Thymus (tissue), 14 donors: ENCODE data around the gene ST8SIA4. TPM values are rescaled to one million over a fixed set of nuclear protein-coding genes. Genes with fewer than 3 reads are reported as not detected.

Experiments used
- DNase-seq, 9 donors: peaks; one replicate each; pipeline ENCODE4 v3.0.0-alpha.2; 2013; ENCODE audit warnings: low spot score in 9 of 9, low read depth in 6 of 9, missing footprints in 1 of 9
- H3K27ac ChIP-seq, 2 donors: one replicate each; pipeline ENCODE4 v1.5.1; 2013; ENCODE audit warnings: control low read depth in 1 of 2, low read depth in 1 of 2, low read length in 1 of 2, mild to moderate bottlenecking in 1 of 2, moderate library complexity in 1 of 2
- H3K27me3 ChIP-seq, 2 donors: one replicate each; pipeline ENCODE4 v1.5.1; 2013; ENCODE audit warnings: low read length in 1 of 2; ENCODE audit not compliant: control insufficient read depth in 2 of 2, insufficient read depth in 1 of 2
- H3K36me3 ChIP-seq, 2 donors: one replicate each; pipeline ENCODE4 v1.5.1; 2013; ENCODE audit warnings: low read length in 1 of 2, mild to moderate bottlenecking in 1 of 2, moderate library complexity in 1 of 2; ENCODE audit not compliant: control insufficient read depth in 2 of 2, insufficient read depth in 2 of 2
- H3K4me1 ChIP-seq, 2 donors: one replicate each; pipeline ENCODE4 v1.5.1; 2013; ENCODE audit warnings: low read length in 2 of 2; ENCODE audit not compliant: control insufficient read depth in 2 of 2, insufficient read depth in 2 of 2
- H3K4me3 ChIP-seq, 2 donors: one replicate each; pipeline ENCODE4 v1.5.1; 2013; ENCODE audit warnings: low read length in 2 of 2, control low read depth in 1 of 2, mild to moderate bottlenecking in 1 of 2
- H3K9me3 ChIP-seq, 2 donors: one replicate each; pipeline ENCODE4 v1.5.1; 2013; ENCODE audit warnings: low read length in 1 of 2, mild to moderate bottlenecking in 1 of 2; ENCODE audit not compliant: control insufficient read depth in 2 of 2, insufficient read depth in 1 of 2
- WGBS: extraction: QIAGEN DNeasy Blood & Tissue Kit; methylation state at CpG from one replicate; pipeline ENCODE4 v1.1.7; 2013; 5-methylcytosine and 5-hydroxymethylcytosine counted together
- long read RNA-seq, 10 donors: transcript quantifications; one replicate each; lab custom pipeline, GENCODE V29; 2026
- polyA plus RNA-seq: library from polyadenylated mRNA; stranded (reverse); fragments of 200-250 nt; gene quantifications from one replicate; pipeline ENCODE4 v1.2.3, GENCODE V29; 2013
- total RNA-seq: library from RNA; stranded (reverse); fragments of 120-200 nt; gene quantifications from one replicate; pipeline ENCODE4 v1.2.4, GENCODE V29; 2013
- donor health status: healthy.

Gene ST8SIA4, protein sequence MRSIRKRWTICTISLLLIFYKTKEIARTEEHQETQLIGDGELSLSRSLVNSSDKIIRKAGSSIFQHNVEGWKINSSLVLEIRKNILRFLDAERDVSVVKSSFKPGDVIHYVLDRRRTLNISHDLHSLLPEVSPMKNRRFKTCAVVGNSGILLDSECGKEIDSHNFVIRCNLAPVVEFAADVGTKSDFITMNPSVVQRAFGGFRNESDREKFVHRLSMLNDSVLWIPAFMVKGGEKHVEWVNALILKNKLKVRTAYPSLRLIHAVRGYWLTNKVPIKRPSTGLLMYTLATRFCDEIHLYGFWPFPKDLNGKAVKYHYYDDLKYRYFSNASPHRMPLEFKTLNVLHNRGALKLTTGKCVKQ
- total RNA-seq (22.5 TPM), polyA plus RNA-seq (9.2 TPM)
- long read RNA-seq, donor 1 = 0 reads
- long read RNA-seq, donor 2 = 0 reads
- long read RNA-seq, donor 3, full-length matches to known transcripts = 7 of 20 reads
- long read RNA-seq, donor 3, partial matches to known transcripts = 13 of 20 reads
- long read RNA-seq, donor 3, other reads (novel, unspliced or antisense) = 0 of 20 reads
- long read RNA-seq, donor 4, full-length matches to known transcripts = 6 of 6 reads
- long read RNA-seq, donor 4, partial matches to known transcripts = 0 of 6 reads
- long read RNA-seq, donor 4, other reads (novel, unspliced or antisense) = 0 of 6 reads
- long read RNA-seq, donor 5, full-length matches to known transcripts = 10 of 10 reads
- long read RNA-seq, donor 5, partial matches to known transcripts = 0 of 10 reads
- long read RNA-seq, donor 5, other reads (novel, unspliced or antisense) = 0 of 10 reads
- long read RNA-seq, donor 6, full-length matches to known transcripts = 10 of 10 reads
- long read RNA-seq, donor 6, partial matches to known transcripts = 0 of 10 reads
- long read RNA-seq, donor 6, other reads (novel, unspliced or antisense) = 0 of 10 reads
- long read RNA-seq, donor 7, full-length matches to known transcripts = 5 of 5 reads
- long read RNA-seq, donor 7, partial matches to known transcripts = 0 of 5 reads
- long read RNA-seq, donor 7, other reads (novel, unspliced or antisense) = 0 of 5 reads
- long read RNA-seq, donor 8, full-length matches to known transcripts = 3 of 3 reads
- long read RNA-seq, donor 8, partial matches to known transcripts = 0 of 3 reads
- long read RNA-seq, donor 8, other reads (novel, unspliced or antisense) = 0 of 3 reads
- long read RNA-seq, donor 9, full-length matches to known transcripts = 3 of 3 reads
- long read RNA-seq, donor 9, partial matches to known transcripts = 0 of 3 reads
- long read RNA-seq, donor 9, other reads (novel, unspliced or antisense) = 0 of 3 reads
- long read RNA-seq, donor 10, full-length matches to known transcripts = 5 of 5 reads
- long read RNA-seq, donor 10, partial matches to known transcripts = 0 of 5 reads
- long read RNA-seq, donor 10, other reads (novel, unspliced or antisense) = 0 of 5 reads

DNA sequence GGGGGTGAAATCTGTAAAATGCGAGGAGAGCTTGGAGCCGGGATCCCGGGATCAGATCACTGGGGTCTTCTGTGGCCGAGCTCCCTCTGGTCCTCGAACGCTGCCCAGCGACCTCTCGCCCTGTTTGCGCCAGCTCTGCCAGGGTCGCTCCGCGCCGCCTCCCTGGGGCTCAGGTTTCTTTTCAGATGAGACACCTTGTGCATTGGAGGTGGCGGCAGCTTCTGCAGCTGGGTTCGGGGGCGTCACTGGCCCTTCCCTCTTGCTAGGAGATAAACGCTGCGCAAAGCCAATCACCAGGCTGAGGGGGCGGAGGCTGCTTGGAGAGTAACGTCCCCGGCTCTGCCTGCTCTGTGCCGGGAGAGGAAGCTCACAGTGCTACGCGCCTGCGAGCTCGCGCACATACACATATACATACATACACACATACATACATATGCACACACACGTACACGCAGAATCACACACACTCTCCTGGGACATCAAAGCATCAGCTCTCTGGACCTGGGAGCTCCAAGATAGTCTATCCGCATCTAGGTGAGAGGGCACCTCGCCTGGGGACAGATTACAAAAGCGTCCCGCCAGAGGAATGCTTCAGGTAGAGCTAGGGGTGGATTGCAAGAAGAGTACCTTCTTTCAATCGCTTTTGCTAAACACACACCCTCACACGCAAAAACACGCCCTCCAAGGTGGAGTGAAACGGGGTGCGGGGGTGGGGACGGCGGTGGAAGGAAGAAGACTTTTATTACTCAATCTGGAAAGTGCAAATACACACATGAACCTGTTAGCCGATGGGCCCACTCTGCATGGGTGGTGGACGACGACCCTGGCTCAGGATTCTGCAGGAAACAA lies at the start of gene ST8SIA4:
ST8SIA4 (minus strand) TSS at position 244 of the 849 bp plus-strand sequence. CDS start 327 bp downstream, outside the sequence.
- peak; percentile 80 to 98 (median 93) for DNase-seq
- WGBS = under 1% methylated on average over 43 of the region's 43 CpGs
- H3K4me3 ChIP-seq = peak within 1 kb of the TSS; percentile 79 to 84
- peak within 1 kb of the TSS; percentile 92 to 96 for H3K27ac ChIP-seq
- H3K4me1 ChIP-seq = peaks cover 3 to 27% of the 10 kb centered on the region in 2 donors
- no peaks in the 10 kb centered on the region for H3K36me3 ChIP-seq
- H3K27me3 ChIP-seq = no peaks in the 10 kb centered on the region
- H3K9me3 ChIP-seq = peaks cover 0 to 2% of the 10 kb centered on the region in 2 donors

DNA sequence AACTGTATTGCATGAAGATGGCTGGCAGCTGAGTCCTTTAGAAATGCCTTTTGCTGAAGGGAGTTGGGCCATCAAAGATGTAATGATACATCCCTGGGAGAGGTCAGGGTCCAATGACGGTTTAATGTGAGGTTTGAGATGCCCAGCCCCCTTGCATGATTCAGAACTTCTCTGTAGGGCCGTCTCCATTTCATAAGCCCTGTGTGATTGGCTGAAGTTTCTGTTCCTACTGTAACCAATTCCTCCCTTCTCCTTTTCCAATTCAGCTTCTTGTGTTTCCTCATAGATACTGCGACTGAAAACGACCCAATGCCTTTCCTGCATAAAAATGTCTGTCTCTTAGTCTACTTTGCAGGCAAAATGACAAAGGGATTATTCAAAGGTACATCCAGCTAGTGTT lies 47.9 kb upstream of the ST8SIA4 start:
- Histone ChIP-seq H3K4me1 (no peaks in the 10 kb centered on the region), H3K9me3 (no peaks in the 10 kb centered on the region), H3K4me3 (no peak overlapping the region), H3K27me3 (no peaks in the 10 kb centered on the region), H3K36me3 (no peaks in the 10 kb centered on the region), H3K27ac (no peak overlapping the region)
- 93% methylated on average over 4 of the region's 4 CpGs for WGBS
- DNase-seq = no peak

DNA sequence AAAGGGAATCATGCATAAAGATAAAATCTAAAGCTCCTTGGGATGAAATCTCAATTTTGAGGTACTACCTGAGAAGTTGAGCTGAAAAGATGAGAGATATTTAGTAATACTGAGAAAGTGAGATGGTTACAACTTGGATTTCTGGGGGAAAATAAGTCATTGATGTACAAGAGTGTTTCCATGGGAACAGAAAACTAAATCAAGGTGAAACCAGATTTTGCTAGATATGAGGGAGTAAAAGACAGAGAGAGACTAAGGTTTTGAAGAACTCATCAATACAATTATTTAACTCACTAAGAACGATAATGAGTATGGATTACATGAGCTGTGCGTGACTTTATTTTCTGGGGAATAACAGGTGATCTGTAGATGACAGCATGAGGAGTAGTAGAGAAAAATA lies 10.2 kb upstream of the ST8SIA4 start:
- H3K9me3 ChIP-seq = no peaks in the 10 kb centered on the region
- no peaks in the 10 kb centered on the region for H3K36me3 ChIP-seq
- no peak overlapping the region for H3K4me3 ChIP-seq
- no peak overlapping the region for H3K27ac ChIP-seq
- no peaks in the 10 kb centered on the region for H3K27me3 ChIP-seq
- no peak for DNase-seq
- WGBS = 96% methylated on average over 2 of the region's 2 CpGs
- H3K4me1 ChIP-seq = no peaks in the 10 kb centered on the region

DNA sequence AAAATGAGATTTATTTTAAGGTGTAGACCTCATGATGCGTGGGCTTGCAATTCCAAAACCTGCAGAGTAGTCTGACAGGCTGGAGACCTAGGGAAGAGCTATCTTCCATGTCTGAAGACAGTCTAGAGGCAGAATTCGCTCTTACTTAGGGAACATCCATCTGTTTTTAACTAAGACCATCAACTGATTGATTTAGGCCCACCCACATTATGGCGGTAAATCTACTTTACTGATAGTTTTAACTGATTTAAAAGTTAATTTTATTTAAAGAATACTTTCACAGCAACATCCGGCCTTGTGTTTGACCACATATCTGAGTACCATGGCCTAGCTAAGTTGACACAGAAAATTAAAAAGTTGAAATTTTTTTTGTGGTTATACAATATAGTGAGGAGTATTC lies 6.0 kb upstream of the ST8SIA4 start:
- no peak for DNase-seq
- H3K9me3 ChIP-seq = no peaks in the 10 kb centered on the region
- no peak overlapping the region for H3K4me3 ChIP-seq
- H3K4me1 ChIP-seq = peaks cover 0 to 13% of the 10 kb centered on the region in 2 donors
- WGBS = 96% methylated on average over 4 of the region's 4 CpGs
- H3K36me3 ChIP-seq = no peaks in the 10 kb centered on the region
- H3K27ac ChIP-seq = no peak overlapping the region
- H3K27me3 ChIP-seq = no peaks in the 10 kb centered on the region

DNA sequence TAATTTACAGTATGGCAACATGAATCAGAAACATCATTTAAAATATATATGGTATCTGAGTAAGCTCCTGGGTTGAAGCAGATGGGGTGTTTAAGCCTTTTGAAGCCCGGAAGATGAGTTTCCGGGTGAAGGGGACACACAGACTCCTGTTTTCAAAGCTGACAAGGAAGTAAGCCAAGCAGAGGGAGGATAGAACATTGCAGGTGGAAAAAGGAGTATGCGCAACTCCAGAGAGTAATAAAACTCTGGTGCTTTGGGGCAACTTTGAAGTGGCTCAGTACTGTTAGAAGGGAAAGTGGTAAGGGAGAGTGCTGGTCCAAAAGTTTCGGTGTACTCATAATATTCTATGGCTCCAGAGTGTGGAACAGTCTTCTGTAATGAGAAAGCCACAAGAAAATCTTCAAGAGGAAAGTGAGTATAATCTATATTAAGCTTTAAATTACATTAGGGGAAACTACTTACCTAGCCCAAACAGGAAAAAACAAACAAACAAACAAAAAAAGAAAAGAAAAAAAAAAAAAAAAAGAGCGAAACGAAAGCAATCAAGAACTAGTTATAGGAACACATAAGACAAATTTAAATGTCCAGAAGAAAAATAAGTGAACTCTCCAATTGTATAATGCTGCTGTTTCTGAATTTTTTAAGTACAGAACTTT lies 2.3 kb upstream of the ST8SIA4 start:
- H3K4me3 ChIP-seq = peak overlapping the region; percentile 79 to 84
- H3K4me1 ChIP-seq = peaks cover 0 to 18% of the 10 kb centered on the region in 2 donors
- H3K36me3 ChIP-seq = no peaks in the 10 kb centered on the region
- no peaks in the 10 kb centered on the region for H3K27me3 ChIP-seq
- DNase-seq = peak in 5 of 9 donors; percentile 17 to 69 (median 41)
- WGBS = 71% methylated on average over 6 of the region's 6 CpGs
- H3K27ac ChIP-seq = peak overlapping the region in 1 of 2 donors; percentile 64
- peaks cover 0 to 2% of the 10 kb centered on the region in 2 donors for H3K9me3 ChIP-seq

DNA sequence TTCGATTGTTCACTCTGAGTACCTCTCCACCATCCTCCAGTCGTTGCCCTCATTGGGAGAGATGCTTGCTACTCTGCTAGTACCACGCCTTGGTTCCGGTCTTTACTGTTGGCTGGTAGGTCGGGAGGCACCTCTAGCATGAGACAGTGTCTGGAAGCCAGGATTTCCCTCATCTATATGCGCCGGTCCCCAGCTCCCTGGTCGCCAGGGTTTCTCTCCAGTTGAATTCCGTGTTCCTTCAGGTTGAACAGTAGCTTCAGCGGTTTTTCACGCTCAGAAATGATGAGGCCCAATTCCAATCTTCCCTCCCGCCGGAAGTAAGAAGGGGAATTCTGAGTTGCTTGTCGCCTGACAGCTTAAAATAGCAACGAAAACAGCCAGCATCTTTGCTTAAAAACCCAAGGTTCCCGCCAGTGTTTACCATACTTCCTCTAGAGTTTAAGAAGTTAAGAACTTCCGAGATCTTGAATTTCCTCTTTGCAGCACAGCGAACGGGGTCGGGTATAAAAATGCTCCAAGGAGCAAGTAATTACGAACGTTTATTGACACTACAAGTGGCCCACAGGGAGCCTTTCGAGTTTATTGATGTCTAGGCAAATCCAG lies 1.3 kb upstream of the ST8SIA4 start:
- Histone ChIP-seq H3K27me3 (no peaks in the 10 kb centered on the region), H3K27ac (peak overlapping the region; percentile 85 to 96), H3K4me3 (peak overlapping the region; percentile 79 to 84), H3K9me3 (peaks cover 0 to 2% of the 10 kb centered on the region in 2 donors), H3K4me1 (peaks cover 3 to 24% of the 10 kb centered on the region in 2 donors), H3K36me3 (no peaks in the 10 kb centered on the region)
- 2% methylated on average over 23 of the region's 23 CpGs for WGBS
- peak in 8 of 9 donors; percentile 32 to 79 (median 45) for DNase-seq

DNA sequence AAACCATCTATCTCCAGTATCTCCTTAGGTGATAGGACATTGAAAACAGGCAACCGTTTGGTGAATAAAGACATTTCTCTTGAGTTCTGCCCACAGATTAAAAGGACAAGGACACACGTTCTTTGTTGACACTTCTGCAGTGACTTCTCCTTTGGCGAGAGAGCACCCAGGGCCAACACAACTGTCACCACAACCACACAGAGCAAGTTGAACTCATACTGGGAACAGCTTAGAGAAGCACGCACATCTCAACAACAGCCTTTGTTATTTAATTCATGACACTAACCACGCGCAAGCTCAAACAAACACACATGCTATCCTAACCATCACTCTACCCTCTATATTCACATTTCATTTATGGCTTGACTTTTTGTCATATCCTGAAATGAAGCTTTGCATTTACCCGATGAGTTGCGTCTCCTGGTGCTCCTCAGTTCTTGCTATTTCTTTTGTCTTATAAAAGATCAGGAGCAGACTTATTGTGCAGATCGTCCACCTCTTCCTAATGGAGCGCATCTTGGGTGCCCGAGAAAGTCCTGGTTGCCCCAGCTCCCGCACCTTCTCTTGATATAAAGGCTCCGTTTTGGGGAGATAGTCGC lies 543 bp downstream of the ST8SIA4 start:
- DNase-seq = peak in 7 of 9 donors; percentile 20 to 74 (median 44)
- peak overlapping the region; percentile 79 to 84 for H3K4me3 ChIP-seq
- peaks cover 0 to 2% of the 10 kb centered on the region in 2 donors for H3K9me3 ChIP-seq
- H3K4me1 ChIP-seq = peaks cover 3 to 27% of the 10 kb centered on the region in 2 donors
- H3K27me3 ChIP-seq = no peaks in the 10 kb centered on the region
- WGBS = under 1% methylated on average over 14 of the region's 14 CpGs
- no peaks in the 10 kb centered on the region for H3K36me3 ChIP-seq
- H3K27ac ChIP-seq = peak overlapping the region; percentile 92 to 96
